HG03432 (cell line): ENCODE data around the gene CTSO.

Experiments used
- ATAC-seq: cut with Tn5 transposase; IDR thresholded peaks from one replicate; pipeline ENCODE4 v1.9.1; 2021; ENCODE audit warnings: mild to moderate bottlenecking, moderate library complexity; ENCODE audit not compliant: unreplicated experiment

Gene CTSO

GRCh38 chr4:155953151-155954117 is at the start of gene CTSO:
TSS of gene CTSO (minus strand) at chr4:155953866. CDS start at chr4:155953847, 19 bp downstream.
- peak; percentile 95 for ATAC-seq

GRCh38 chr4:156000491-156000890 is 46.8 kb upstream of the CTSO start:
- ATAC-seq, result no peak

- no peak for ATAC-seq
Observed at GRCh38 chr4:155999725-156000124, 46.1 kb upstream of the CTSO start.

GRCh38 chr4:155995069-155995468 is 41.4 kb upstream of the CTSO start:
- ATAC-seq, result no peak

- ATAC-seq, result no peak
Observed at GRCh38 chr4:155984106-155984797, 30.6 kb upstream of the CTSO start.

GRCh38 chr4:155982736-155983385 is 29.2 kb upstream of the CTSO start:
- no peak for ATAC-seq

GRCh38 chr4:155978810-155979209 is 25.1 kb upstream of the CTSO start:
- no peak for ATAC-seq

- no peak for ATAC-seq
Observed at GRCh38 chr4:155975511-155975910, 21.8 kb upstream of the CTSO start.

- ATAC-seq, result no peak
Observed at GRCh38 chr4:155974996-155975395, 21.3 kb upstream of the CTSO start.

- peak; percentile 98 for ATAC-seq
Observed at GRCh38 chr4:155974476-155974749, 20.7 kb upstream of the CTSO start.

- ATAC-seq, result peak; percentile 31
Observed at GRCh38 chr4:155973639-155974475, 20.2 kb upstream of the CTSO start.

- ATAC-seq, result peak; percentile 42
Observed at GRCh38 chr4:155972098-155972497, 18.4 kb upstream of the CTSO start.

- no peak for ATAC-seq
Observed at GRCh38 chr4:155966731-155967395, 13.2 kb upstream of the CTSO start.

- ATAC-seq, result no peak
Observed at GRCh38 chr4:155966171-155966570, 12.5 kb upstream of the CTSO start.

- ATAC-seq, result no peak
Observed at GRCh38 chr4:155964016-155964891, 10.6 kb upstream of the CTSO start.

- no peak for ATAC-seq
Observed at GRCh38 chr4:155962767-155963166, 9.1 kb upstream of the CTSO start.

GRCh38 chr4:155961575-155961974 is 7.9 kb upstream of the CTSO start:
- ATAC-seq, result no peak

GRCh38 chr4:155960522-155960921 is 6.9 kb upstream of the CTSO start:
- ATAC-seq, result no peak

- no peak for ATAC-seq
Observed at GRCh38 chr4:155959417-155959816, 5.8 kb upstream of the CTSO start.
